ENCODE results near the gene PIK3CG. TPM values are rescaled to one million over a fixed set of nuclear protein-coding genes. Genes with fewer than 3 reads are reported as not detected.

The PIK3CG gene
- total RNA-seq, 1 experiment from 2014 or later, result 0.05 TPM

GRCh38 chr7:106820321-106821217 lies 44.5 kb upstream of the PIK3CG start:
- Histone ChIP-seq H3K9ac (ENCODE audit: low read length) (no peak overlapping the region), H3K36me3 (ENCODE audit: control insufficient read depth in 1 of 2, insufficient read depth in 2 of 2, low read length in 2 of 2) (no peaks in the 10 kb centered on the region), H3K79me2 (ENCODE audit: insufficient read depth, low read length) (no peaks in the 10 kb centered on the region), H3K27me3 (ENCODE audit: insufficient read depth, low read length) (no peaks in the 10 kb centered on the region), H2AFZ (ENCODE audit: low read depth, low read length, poor library complexity, severe bottlenecking) (no peak overlapping the region), H3K9me3 (ENCODE audit: control insufficient read depth in 1 of 2, insufficient read depth in 1 of 2, low read depth in 1 of 2, low read length in 2 of 2) (no peaks in the 10 kb centered on the region), H3K4me2 (ENCODE audit: low read length) (no peak overlapping the region), H3K9me2 (ENCODE audit: insufficient read depth) (no peaks in the 10 kb centered on the region), H3K4me1 (ENCODE audit: control insufficient read depth in 1 of 2, insufficient read depth in 2 of 2, low read length in 2 of 2) (peaks cover 0 to 19% of the 10 kb centered on the region in 2 experiments; a peak in 2 of 4 replicates), H3K27ac (ENCODE audit: low read depth, low read length) (no peak overlapping the region), H3K4me3 (replicated peaks in 1 of 2; ENCODE audit: low read depth in 1 of 2, low read length in 2 of 2) (no peak overlapping the region), H4K20me1 (ENCODE audit: insufficient read depth) (no peaks in the 10 kb centered on the region)
- ChIA-PET RAD21 (ENCODE audit: low non-redundant PET in 1 of 2, low total read pairs in 2 of 2, uncharacterized antibody in 2 of 2, unreplicated experiment in 2 of 2) (no interaction called here), POLR2A (no interaction called here), CTCF (no interaction called here)
- ATAC-seq, result no peak
- intact Hi-C loops (cut with micrococcal nuclease), result no loop called here
- no TSS peak for BruUV-seq (replicated peaks)
- TF ChIP-seq YY1 (IDR thresholded peaks at IDR 0.05; ENCODE audit: extremely low read depth, insufficient replicate concordance, low read depth, low read length), result no peak
- TF ChIP-seq, protein P1, sequence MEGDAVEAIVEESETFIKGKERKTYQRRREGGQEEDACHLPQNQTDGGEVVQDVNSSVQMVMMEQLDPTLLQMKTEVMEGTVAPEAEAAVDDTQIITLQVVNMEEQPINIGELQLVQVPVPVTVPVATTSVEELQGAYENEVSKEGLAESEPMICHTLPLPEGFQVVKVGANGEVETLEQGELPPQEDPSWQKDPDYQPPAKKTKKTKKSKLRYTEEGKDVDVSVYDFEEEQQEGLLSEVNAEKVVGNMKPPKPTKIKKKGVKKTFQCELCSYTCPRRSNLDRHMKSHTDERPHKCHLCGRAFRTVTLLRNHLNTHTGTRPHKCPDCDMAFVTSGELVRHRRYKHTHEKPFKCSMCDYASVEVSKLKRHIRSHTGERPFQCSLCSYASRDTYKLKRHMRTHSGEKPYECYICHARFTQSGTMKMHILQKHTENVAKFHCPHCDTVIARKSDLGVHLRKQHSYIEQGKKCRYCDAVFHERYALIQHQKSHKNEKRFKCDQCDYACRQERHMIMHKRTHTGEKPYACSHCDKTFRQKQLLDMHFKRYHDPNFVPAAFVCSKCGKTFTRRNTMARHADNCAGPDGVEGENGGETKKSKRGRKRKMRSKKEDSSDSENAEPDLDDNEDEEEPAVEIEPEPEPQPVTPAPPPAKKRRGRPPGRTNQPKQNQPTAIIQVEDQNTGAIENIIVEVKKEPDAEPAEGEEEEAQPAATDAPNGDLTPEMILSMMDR (IDR thresholded peaks at IDR 0.05 in 2 of 3, conservative IDR thresholded peaks at IDR 0.05 in 1 of 3; ENCODE audit: borderline replicate concordance in 1 of 3, insufficient read depth in 1 of 3, low read depth in 2 of 3, low read length in 2 of 3), result no peak
- no peak for DNase-seq (ENCODE audit: low read depth, low spot score)

- Histone ChIP-seq H3K9ac (ENCODE audit: low read length) (no peak overlapping the region), H3K79me2 (ENCODE audit: insufficient read depth, low read length) (no peaks in the 10 kb centered on the region), H3K4me1 (ENCODE audit: control insufficient read depth in 1 of 2, insufficient read depth in 2 of 2, low read length in 2 of 2) (peaks cover 0 to 19% of the 10 kb centered on the region in 2 experiments; a peak in 2 of 4 replicates), H4K20me1 (ENCODE audit: insufficient read depth) (no peaks in the 10 kb centered on the region), H3K4me2 (ENCODE audit: low read length) (peak overlapping the region; percentile 34), H3K4me3 (replicated peaks in 1 of 2; ENCODE audit: low read depth in 1 of 2, low read length in 2 of 2) (no peak overlapping the region), H3K27me3 (ENCODE audit: insufficient read depth, low read length) (no peaks in the 10 kb centered on the region), H3K27ac (ENCODE audit: low read depth, low read length) (no peak overlapping the region), H3K9me2 (ENCODE audit: insufficient read depth) (no peaks in the 10 kb centered on the region), H3K9me3 (ENCODE audit: control insufficient read depth in 1 of 2, insufficient read depth in 1 of 2, low read depth in 1 of 2, low read length in 2 of 2) (peaks cover 0 to 2% of the 10 kb centered on the region in 2 experiments; a peak in 1 of 4 replicates), H2AFZ (ENCODE audit: low read depth, low read length, poor library complexity, severe bottlenecking) (no peak overlapping the region), H3K36me3 (ENCODE audit: control insufficient read depth in 1 of 2, insufficient read depth in 2 of 2, low read length in 2 of 2) (no peaks in the 10 kb centered on the region)
- DNase-seq (ENCODE audit: low read depth, low spot score) (peak; percentile 79), ATAC-seq (peak; percentile 88)
- BruUV-seq (replicated peaks), result no TSS peak
- intact Hi-C loops (cut with micrococcal nuclease), result no loop called here
- RAD21 ChIA-PET (ENCODE audit: low non-redundant PET in 1 of 2, low total read pairs in 2 of 2, uncharacterized antibody in 2 of 2, unreplicated experiment in 2 of 2), result no interaction called here
- CTCF ChIA-PET, result no interaction called here
- POLR2A ChIA-PET, result no interaction called here
- TF ChIP-seq ZBTB33 (IDR thresholded peaks at IDR 0.05; ENCODE audit: extremely low read depth, insufficient replicate concordance, low read length) (no peak), POLR2AphosphoS5 (IDR thresholded peaks at IDR 0.05; ENCODE audit: low read depth, low read length) (no peak), MAX (IDR thresholded peaks at IDR 0.05) (no peak), YY1 (IDR thresholded peaks at IDR 0.05; ENCODE audit: extremely low read depth, insufficient replicate concordance, low read depth, low read length) (no peak), JUND (IDR thresholded peaks at IDR 0.05) (peak; percentile 46), CEBPB (IDR thresholded peaks at IDR 0.05; ENCODE audit: low read depth) (no peak), RAD21 (IDR thresholded peaks at IDR 0.05; ENCODE audit: low read depth) (no peak), SP1 (IDR thresholded peaks at IDR 0.05; ENCODE audit: low read depth) (peak; percentile 64; the same call in 1 of the 2 replicates)
These were observed 41.5 kb upstream of the PIK3CG start for GRCh38 chr7:106823631-106824030.

All from HCT116 (cell line).